Measurements from ENCODE around the gene CEP78.
A peak's percentile ranks its signal among the peaks of the same experiment; 100 is the strongest.

CEP78 gene

GRCh38 chr9:78261403-78262001 lies 25.6 kb downstream of the CEP78 start:
- H3K79me2 ChIP-seq (ENCODE audit: insufficient read depth, low read length), result no peaks in the 10 kb centered on the region
- H3K9ac ChIP-seq (ENCODE audit: low read depth, low read length, poor library complexity, severe bottlenecking), result no peak overlapping the region
- H3K4me1 ChIP-seq (ENCODE audit: insufficient read depth, low read length, poor library complexity, severe bottlenecking), result no peaks in the 10 kb centered on the region
- no peaks in the 10 kb centered on the region for H3K27me3 ChIP-seq (ENCODE audit: insufficient read depth, low read length, poor library complexity, severe bottlenecking)
- no peaks in the 10 kb centered on the region for H4K20me1 ChIP-seq (ENCODE audit: insufficient read depth, low read length, poor library complexity, severe bottlenecking)
- peaks cover 45% of the 10 kb centered on the region for H3K36me3 ChIP-seq (ENCODE audit: insufficient read depth, low read length)
- H3K9me3 ChIP-seq (ENCODE audit: insufficient read depth, low read depth, low read length), result no peaks in the 10 kb centered on the region
- no peak overlapping the region for H3K4me2 ChIP-seq (ENCODE audit: low read depth, low read length, poor library complexity, severe bottlenecking)
- H2AFZ ChIP-seq (ENCODE audit: low read length), result no peak overlapping the region
- TF ChIP-seq EZH2phosphoT487 (IDR thresholded peaks at IDR 0.05; ENCODE audit: borderline replicate concordance) (no peak), CTCF (conservative IDR thresholded peaks at IDR 0.05; ENCODE audit: low read length) (peak; percentile 80)
- no peak overlapping the region for H3K4me3 ChIP-seq (ENCODE audit: low read length, poor library complexity, severe bottlenecking)
- no peaks in the 10 kb centered on the region for H3F3A ChIP-seq (ENCODE audit: low read depth)
- H3K9me2 ChIP-seq (replicated peaks; ENCODE audit: low read depth, low read length), result no peaks in the 10 kb centered on the region

GRCh38 chr9:78262655-78263054 lies 26.8 kb downstream of the CEP78 start:
- Histone ChIP-seq H3K9ac (ENCODE audit: low read depth, low read length, poor library complexity, severe bottlenecking) (no peak overlapping the region), H2AFZ (ENCODE audit: low read length) (no peak overlapping the region), H3K9me2 (replicated peaks; ENCODE audit: low read depth, low read length) (no peaks in the 10 kb centered on the region), H3K4me2 (ENCODE audit: low read depth, low read length, poor library complexity, severe bottlenecking) (no peak overlapping the region), H3K27me3 (ENCODE audit: insufficient read depth, low read length, poor library complexity, severe bottlenecking) (no peaks in the 10 kb centered on the region), H3F3A (ENCODE audit: low read depth) (no peaks in the 10 kb centered on the region), H3K4me1 (ENCODE audit: insufficient read depth, low read length, poor library complexity, severe bottlenecking) (no peaks in the 10 kb centered on the region), H4K20me1 (ENCODE audit: insufficient read depth, low read length, poor library complexity, severe bottlenecking) (no peaks in the 10 kb centered on the region), H3K4me3 (ENCODE audit: low read length, poor library complexity, severe bottlenecking) (no peak overlapping the region), H3K36me3 (ENCODE audit: insufficient read depth, low read length) (peaks cover 46% of the 10 kb centered on the region), H3K9me3 (ENCODE audit: insufficient read depth, low read depth, low read length) (no peaks in the 10 kb centered on the region), H3K79me2 (ENCODE audit: insufficient read depth, low read length) (no peaks in the 10 kb centered on the region)
- TF ChIP-seq EZH2phosphoT487 (IDR thresholded peaks at IDR 0.05; ENCODE audit: borderline replicate concordance) (no peak), CTCF (conservative IDR thresholded peaks at IDR 0.05; ENCODE audit: low read length) (no peak)

GRCh38 chr9:78267889-78268288 lies 32.0 kb downstream of the CEP78 start:
- Histone ChIP-seq H3K4me2 (ENCODE audit: low read depth, low read length, poor library complexity, severe bottlenecking) (no peak overlapping the region), H3K27me3 (ENCODE audit: insufficient read depth, low read length, poor library complexity, severe bottlenecking) (no peaks in the 10 kb centered on the region), H4K20me1 (ENCODE audit: insufficient read depth, low read length, poor library complexity, severe bottlenecking) (no peaks in the 10 kb centered on the region), H3K9ac (ENCODE audit: low read depth, low read length, poor library complexity, severe bottlenecking) (no peak overlapping the region), H3K9me3 (ENCODE audit: insufficient read depth, low read depth, low read length) (no peaks in the 10 kb centered on the region), H3K79me2 (ENCODE audit: insufficient read depth, low read length) (no peaks in the 10 kb centered on the region), H3K4me1 (ENCODE audit: insufficient read depth, low read length, poor library complexity, severe bottlenecking) (no peaks in the 10 kb centered on the region), H3K4me3 (ENCODE audit: low read length, poor library complexity, severe bottlenecking) (no peak overlapping the region), H3F3A (ENCODE audit: low read depth) (no peaks in the 10 kb centered on the region), H3K9me2 (replicated peaks; ENCODE audit: low read depth, low read length) (no peaks in the 10 kb centered on the region), H2AFZ (ENCODE audit: low read length) (no peak overlapping the region), H3K36me3 (ENCODE audit: insufficient read depth, low read length) (peaks cover 69% of the 10 kb centered on the region)
- TF ChIP-seq EZH2phosphoT487 (IDR thresholded peaks at IDR 0.05; ENCODE audit: borderline replicate concordance) (no peak), CTCF (conservative IDR thresholded peaks at IDR 0.05; ENCODE audit: low read length) (no peak)

All from Loucy (cell line).